RCC 7860 (cell line): ENCODE results near the gene PIR.
A peak's percentile ranks its signal among the peaks of the same experiment; 100 is the strongest.

Experiments used
- DNase-seq: peaks from one replicate; pipeline ENCODE4 v3.0.0-alpha.2; 2015; ENCODE audit warnings: low spot score
- FAIRE-seq: peaks from 2 replicates; lab custom pipeline; 2012; peaks lifted over from hg19 to GRCh38; lab: Jason Lieb, UNC

PIR gene

GRCh38 chrX:15493118-15493962 is at the start of gene PIR:
TSS of gene PIR (minus strand) at chrX:15493333. CDS start at chrX:15491257, 2,076 bp downstream.
- FAIRE-seq (peak; percentile 70), DNase-seq (peak; percentile 67)

- DNase-seq (no peak), FAIRE-seq (no peak)
Measured at GRCh38 chrX:15530318-15530717, 37.2 kb upstream of the PIR start.

DNA sequence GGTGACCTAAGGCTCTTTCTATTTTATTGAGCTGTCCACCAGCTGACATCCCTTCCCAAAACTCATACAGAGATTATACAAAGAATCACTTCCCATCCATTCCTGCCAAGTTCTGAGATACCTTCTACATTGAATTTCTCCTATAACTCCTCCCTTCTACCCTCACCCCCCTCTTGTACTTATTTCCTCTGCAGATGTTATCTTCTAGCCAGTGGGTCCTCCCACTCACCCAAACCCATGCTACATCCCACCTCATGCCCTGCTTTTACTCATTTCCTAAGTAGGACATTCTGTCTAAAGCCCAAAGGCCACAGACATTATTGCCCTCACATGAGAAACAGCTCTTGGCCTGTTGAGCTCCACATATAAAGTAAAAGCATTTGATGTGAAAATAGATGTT is 36.0 kb upstream of the PIR start:
- FAIRE-seq = no peak
- no peak for DNase-seq

- FAIRE-seq = no peak
- no peak for DNase-seq
Measured at GRCh38 chrX:15525664-15526416, 32.7 kb upstream of the PIR start.

- FAIRE-seq (no peak), DNase-seq (no peak)
Measured at GRCh38 chrX:15524417-15524816, 31.3 kb upstream of the PIR start.

GRCh38 chrX:15523088-15523487 is 30.0 kb upstream of the PIR start:
- FAIRE-seq = no peak
- DNase-seq = no peak

DNA sequence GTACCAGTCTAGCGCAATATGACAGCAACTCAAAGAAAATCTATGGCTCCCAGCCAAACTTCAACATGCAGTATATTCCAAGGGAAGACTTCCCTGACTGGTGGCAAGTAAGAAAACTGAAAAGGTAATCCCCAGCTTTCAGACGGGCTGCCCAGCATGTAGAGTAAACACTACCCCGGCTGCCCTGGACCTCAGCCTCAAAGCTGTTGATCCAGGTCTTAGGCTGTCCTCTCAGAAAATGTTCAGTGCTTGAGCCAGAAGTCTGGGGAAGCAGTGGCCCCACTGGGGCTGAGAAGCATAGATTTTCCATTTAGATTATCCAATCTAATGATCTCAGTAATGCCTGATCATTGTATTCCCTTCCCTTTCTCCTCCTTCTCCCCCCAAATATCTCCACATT is 29.3 kb upstream of the PIR start:
- DNase-seq (no peak), FAIRE-seq (no peak)

DNA sequence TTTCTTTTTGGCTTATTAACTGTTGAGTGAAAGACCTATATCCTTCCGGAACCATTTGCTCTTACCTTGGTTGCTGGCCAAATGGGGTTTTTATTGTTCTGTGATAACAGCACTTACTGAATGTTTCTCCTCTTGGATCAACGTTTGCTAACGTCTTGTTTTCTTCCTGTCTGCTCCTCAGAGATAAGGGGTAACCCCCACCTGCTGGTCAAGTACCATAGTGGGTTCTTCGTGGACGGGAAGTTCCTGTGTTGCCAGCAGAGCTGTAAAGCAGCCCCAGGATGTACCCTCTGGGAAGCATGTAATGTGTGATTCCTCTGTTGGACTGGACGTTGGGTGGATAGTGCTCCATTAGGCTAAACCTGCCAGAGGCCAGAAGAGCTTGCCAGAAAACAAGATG is 22.8 kb upstream of the PIR start:
- DNase-seq = no peak
- no peak for FAIRE-seq

DNA sequence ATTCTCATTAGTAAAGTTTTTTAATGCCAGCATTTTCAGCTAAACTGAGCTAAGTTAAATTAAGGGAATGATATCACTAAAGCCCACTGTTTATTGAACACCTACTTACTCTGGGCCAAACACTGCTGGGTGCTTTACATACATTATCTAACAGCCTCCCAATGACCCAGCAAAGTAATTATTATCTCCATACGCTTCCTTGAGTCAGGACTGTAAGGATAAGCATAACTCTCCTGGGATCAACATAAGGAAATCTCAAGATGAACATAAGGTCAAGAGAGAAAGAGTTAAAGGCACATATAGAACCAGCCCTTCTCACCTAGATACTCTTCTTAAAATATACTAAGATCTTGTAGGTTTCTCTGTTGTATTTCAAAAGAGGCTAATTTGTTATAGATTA is 21.1 kb upstream of the PIR start:
- no peak for FAIRE-seq
- no peak for DNase-seq

- FAIRE-seq = no peak
- no peak for DNase-seq
Measured at GRCh38 chrX:15512401-15512965, 19.4 kb upstream of the PIR start.

GRCh38 chrX:15511563-15511962 is 18.4 kb upstream of the PIR start:
- FAIRE-seq = no peak
- DNase-seq = no peak

DNA sequence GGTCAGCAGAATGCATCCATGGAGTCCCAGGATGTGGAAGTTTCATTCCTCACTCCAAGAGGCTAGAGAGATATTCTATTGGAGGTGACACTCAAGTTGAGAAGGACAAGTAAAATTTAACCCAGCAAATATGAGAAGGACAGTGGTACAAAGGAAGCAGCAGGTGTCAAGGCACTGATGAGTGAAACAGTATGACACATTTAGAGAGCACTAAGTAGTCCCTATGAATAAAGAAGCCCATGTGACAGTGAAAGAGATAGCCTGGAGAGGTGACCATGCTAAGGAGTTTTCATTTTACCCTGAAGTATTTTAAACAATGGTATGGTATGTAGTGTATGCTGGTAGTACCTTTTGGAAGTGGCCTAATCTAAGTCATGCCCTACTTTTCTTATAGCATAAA is 16.7 kb upstream of the PIR start:
- DNase-seq (no peak), FAIRE-seq (no peak)

- FAIRE-seq = no peak
- DNase-seq = no peak
Measured at GRCh38 chrX:15507005-15507404, 13.9 kb upstream of the PIR start.

DNA sequence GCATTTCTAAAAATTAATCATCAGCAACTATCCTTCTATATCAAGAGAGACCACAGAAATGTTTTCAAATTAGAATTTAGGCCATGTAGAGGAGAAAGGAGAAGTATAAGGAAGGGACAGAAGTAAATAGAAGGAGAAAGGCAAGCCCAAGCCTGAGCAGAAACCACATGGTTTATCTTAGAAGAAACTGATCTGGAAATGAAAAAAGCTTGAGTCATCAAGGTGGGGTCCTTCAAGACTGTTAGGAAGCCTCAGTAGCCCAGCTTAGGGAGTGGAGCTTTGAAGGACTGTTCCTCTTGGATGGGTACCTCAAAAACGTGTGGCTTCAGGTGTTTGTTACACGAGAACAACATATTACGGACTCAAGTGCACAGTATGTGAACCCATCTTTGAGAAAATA is 12.0 kb upstream of the PIR start:
- no peak for DNase-seq
- no peak for FAIRE-seq

GRCh38 chrX:15504661-15505060 is 11.5 kb upstream of the PIR start:
- FAIRE-seq (no peak), DNase-seq (no peak)

GRCh38 chrX:15501506-15501905 is 8.4 kb upstream of the PIR start:
- DNase-seq = no peak
- FAIRE-seq = no peak

DNA sequence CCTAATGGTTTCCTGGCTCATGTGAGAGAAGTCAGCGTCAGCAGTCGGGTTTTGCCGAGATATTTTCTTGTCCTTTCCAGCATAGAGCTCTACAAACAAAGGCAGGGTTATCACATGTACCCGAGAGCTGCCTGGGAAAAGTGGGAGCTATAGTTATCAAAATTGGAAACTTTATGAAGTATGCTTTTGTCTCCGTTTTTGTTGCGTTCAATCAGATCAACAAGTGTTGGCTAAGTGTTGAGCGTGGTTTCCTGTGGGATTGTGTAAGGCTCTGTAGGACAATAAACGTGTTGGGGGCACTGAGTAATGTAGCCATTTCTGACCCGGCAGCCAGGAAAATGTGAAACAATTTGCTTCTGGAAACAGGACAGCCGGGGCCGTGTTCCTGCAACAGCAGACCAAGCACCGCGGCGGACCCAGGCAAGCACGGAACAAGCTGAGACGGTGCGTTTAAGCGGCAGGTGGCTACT is 7.4 kb upstream of the PIR start, which contains the start of gene BMX:
Gene BMX, plus strand, starts transcription at position 311 of the 470 bp plus-strand sequence. CDS start 7,547 bp downstream, outside the sequence.
- DNase-seq (no peak), FAIRE-seq (no peak)

DNA sequence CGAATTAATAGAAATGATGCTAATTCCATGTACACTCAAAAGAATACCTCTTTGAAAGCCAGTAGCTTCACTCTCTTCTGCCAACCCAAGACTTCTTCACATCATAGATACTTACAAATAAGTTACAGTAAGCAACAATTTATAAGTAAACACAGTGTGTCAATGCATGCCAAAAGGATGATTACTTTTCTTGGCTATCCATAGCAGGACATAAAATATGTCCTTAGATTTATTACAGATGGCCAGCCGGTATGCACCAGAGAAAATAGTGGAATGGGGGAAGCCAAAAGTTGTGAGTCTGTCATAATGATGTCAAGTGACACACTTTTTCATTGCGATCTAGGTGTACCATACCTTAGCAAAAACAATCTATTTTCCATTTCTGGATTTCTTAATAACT is 6.8 kb upstream of the PIR start:
- DNase-seq = no peak
- FAIRE-seq = no peak

DNA sequence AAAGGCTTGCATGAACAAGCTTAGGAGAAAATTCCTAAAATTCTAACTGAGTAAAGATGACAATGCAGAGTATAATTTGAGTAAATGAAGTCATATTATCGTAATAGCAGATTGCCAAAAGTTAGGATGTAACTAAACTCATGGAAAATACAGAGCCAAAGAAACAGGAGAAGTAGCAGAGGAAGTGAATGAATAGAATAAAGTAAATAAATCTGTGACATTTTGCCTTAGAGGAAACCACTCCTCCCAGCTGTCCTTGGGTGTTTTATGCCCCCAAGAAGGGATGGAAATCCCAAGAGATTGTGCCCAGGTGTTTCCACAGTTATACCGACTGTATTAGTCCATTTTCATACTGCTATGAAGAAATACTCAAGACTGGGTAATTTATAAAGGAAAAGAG is 5.6 kb upstream of the PIR start:
- no peak for FAIRE-seq

DNA sequence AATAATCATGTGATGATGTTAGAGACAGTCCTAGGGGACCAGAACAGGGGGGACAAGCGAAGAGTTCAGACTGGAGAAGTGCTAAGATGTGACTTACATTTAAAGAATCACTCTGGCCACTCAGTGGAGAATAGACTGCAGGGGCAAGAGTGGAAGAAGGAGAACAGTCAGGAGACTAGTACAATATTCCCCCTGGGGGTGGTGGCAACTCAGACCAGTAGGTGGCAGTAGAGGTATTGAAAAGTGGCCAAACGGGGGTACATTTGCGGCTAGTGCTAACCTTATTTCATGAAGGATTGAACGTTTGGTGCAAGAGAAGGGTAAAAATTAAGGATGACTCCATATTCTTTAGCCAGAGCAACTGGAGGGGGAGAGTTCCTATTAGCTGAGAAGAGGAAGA is 4.7 kb upstream of the PIR start:
- DNase-seq (peak; percentile 6), FAIRE-seq (no peak)

More for the DNA sequence above, 5.6 kb upstream of the PIR start:
- no peak for DNase-seq

- no peak for DNase-seq
- FAIRE-seq = no peak
Measured at GRCh38 chrX:15496824-15497223, 3.7 kb upstream of the PIR start.

- FAIRE-seq (no peak), DNase-seq (no peak)
Measured at GRCh38 chrX:15495801-15496200, 2.7 kb upstream of the PIR start.
